Coronary artery (tissue), 2 donors: ENCODE results near the gene PEDS1.
A peak's percentile ranks its signal among the peaks of the same experiment; 100 is the strongest.
"Not testable (repeated sequence)": the region's sequence is repeated elsewhere in the genome, so short reads cannot be mapped to it uniquely, and the experiment has no call there.

Experiments used
- DNase-seq: peaks from one replicate; pipeline ENCODE4 v3.0.0-alpha.2; 2017; ENCODE audit warnings: low spot score
- H3K27ac ChIP-seq, 2 donors: fragments of 200-600 bp; sonication (generic); one replicate each; pipeline ENCODE4 v1.5.1; 2016 to 2019
- H3K4me3 ChIP-seq: fragments of 200-600 bp; sonication (generic); 2 replicates; pipeline ENCODE4 v1.5.1; 2016; ENCODE audit warnings: mild to moderate bottlenecking, moderate library complexity
- TF ChIP-seq, protein P1 (sequence below): fragments of 200-600 bp; sonication (generic); IDR thresholded peaks from one replicate; pipeline ENCODE4 v1.5.1; 2019; ENCODE audit warnings: antibody characterized with exemption

PEDS1 gene

GRCh38 chr20:50110141-50111047, 43.1 kb downstream of the PEDS1 start:
- DNase-seq: no peak
- TF ChIP-seq, protein P1, sequence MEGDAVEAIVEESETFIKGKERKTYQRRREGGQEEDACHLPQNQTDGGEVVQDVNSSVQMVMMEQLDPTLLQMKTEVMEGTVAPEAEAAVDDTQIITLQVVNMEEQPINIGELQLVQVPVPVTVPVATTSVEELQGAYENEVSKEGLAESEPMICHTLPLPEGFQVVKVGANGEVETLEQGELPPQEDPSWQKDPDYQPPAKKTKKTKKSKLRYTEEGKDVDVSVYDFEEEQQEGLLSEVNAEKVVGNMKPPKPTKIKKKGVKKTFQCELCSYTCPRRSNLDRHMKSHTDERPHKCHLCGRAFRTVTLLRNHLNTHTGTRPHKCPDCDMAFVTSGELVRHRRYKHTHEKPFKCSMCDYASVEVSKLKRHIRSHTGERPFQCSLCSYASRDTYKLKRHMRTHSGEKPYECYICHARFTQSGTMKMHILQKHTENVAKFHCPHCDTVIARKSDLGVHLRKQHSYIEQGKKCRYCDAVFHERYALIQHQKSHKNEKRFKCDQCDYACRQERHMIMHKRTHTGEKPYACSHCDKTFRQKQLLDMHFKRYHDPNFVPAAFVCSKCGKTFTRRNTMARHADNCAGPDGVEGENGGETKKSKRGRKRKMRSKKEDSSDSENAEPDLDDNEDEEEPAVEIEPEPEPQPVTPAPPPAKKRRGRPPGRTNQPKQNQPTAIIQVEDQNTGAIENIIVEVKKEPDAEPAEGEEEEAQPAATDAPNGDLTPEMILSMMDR: no peak
- Histone ChIP-seq H3K27ac (peak overlapping the region in 1 of 2 donors; percentile 98), H3K4me3 (peak overlapping the region; percentile 100)

DNA sequence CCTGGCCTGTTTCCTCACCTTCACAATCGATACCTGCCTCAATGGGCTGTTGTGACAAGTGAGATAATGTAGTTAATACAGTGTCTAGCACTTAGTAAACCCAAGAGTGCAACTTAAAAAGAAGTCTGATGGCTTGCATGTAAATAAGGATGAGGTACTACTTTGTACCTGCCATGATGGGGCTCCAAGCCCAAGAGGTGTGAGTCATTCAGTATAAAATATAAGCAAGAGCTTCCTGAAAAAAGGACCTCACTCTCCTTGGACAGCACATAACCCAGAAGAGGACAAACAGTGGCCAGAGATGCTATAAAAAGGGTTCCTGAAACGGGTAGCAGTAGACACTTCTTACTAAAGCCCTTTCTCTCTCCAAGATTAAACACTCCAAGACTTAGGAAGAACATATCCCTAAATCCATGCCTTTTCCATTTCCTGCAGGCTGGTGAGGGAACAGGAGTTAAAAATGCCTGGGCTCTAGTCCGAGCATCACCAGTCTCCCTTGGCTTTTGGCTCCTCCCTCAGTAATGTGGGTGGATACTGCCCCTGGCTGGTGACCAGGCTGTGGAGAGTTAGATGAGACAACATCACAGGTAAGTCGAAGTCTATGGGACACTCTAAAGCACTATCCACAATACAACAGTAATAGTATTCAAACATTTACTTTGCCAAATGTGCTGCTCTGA, 44.8 kb downstream of the PEDS1 start:
- DNase-seq: no peak
- no peak overlapping the region for H3K4me3 ChIP-seq
- TF ChIP-seq, protein P1: no peak
- H3K27ac ChIP-seq: peak overlapping the region in 1 of 2 donors; percentile 37

DNA sequence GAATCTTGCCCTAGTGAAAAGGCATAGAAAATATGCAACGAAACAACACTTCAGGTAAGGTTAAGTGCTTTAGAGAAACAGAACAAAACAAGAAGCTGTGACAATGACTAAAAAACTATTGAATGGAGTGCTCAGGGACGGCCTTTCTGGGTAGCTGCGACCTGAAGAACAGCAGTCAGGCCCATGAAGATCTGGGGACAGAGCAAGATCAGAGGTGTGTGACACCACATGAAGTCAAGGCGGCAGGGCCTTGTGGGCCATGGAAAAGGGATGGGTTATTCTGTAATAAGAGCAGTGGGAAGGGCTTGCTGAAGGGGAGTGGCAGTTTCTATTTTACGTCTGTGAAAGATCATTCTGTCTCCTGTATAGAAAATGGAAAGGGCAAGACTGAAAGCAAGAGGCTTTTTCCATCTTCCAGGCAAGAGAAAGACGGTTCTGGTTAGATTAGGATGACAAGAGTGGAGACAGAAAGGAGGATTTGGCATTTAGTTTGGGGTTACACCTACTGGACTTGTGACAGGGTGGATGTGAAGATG, 45.7 kb downstream of the PEDS1 start:
- H3K4me3 ChIP-seq: no peak overlapping the region
- TF ChIP-seq, protein P1: no peak
- H3K27ac ChIP-seq: peak overlapping the region; percentile 13 to 42
- DNase-seq: no peak

DNA sequence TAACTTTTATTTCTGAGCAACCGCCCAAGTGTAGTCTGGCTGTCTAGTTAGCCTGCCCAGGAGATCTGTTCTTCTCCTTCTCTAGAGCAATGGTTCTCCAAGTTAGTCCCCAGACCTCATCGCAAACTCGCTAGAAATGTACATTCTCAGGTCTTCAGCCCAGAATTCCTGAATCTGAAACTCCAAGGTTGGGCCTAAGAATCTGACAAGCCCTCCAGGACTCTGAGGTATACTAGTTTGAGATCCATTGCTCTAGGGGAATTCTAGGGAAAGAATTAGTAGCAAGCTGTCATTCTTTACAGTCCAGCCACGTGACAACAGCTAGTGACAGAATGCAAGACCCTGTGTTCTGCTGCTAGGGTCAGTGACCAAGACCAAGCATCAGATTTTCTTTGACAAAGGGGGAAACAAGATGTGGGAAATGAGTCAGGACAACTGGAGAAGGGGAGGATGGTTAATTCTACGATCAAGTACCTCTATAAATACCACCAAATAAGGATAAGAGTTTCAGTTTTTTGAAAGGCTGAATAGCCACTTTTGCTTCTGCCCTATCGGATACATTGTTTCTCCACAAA, 46.4 kb downstream of the PEDS1 start:
- peak overlapping the region in 1 of 2 donors; percentile 13 for H3K27ac ChIP-seq
- TF ChIP-seq, protein P1: no peak
- no peak overlapping the region for H3K4me3 ChIP-seq
- DNase-seq: no peak

DNA sequence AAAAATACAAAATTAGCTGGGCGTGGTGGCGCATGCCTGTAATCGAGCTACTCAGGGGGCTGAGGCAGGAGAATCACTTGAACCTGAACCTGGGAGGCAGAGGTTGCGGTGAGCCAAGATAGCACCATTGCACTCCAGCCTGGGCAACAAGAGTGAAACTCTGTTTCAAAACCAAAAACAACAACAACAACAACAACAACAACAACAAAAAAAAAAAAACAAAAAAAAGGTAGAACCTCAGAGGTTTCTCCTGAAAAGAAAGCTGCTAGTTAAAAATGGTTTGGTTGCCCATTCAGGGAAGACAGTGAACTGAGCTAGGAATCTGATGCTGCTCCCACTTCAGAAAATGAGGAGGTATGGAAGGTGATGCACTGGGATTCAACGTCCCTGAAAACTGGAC, 46.9 kb downstream of the PEDS1 start:
- H3K27ac ChIP-seq: peak overlapping the region in 1 of 2 donors; percentile 13
- not testable (repeated sequence) for DNase-seq, H3K4me3 ChIP-seq
